Endothelial cell of hepatic sinusoid (primary cell): ENCODE data around the gene DCLK3.

ENCODE experiments used
- in situ Hi-C: cut with HindIII; loops from 2 replicates; pipeline ENCODE4 v1.10.0; 2017; ENCODE audit warnings: low sequenced_read_pairs

Gene DCLK3

GRCh38 chr3:36710606-36711005 lies 53.7 kb downstream of the DCLK3 start:
- in situ Hi-C loops = loop anchor here (5.0 kb wide), 1 partner anchor 758 kb away; no protein-coding TSS in a partner anchor

- in situ Hi-C loops = loop anchor here (5.0 kb wide), 1 partner anchor 758 kb away; no protein-coding TSS in a partner anchor
Measured at GRCh38 chr3:36709826-36710365, 54.5 kb downstream of the DCLK3 start.

- in situ Hi-C loops = no loop called here
Measured at GRCh38 chr3:36709281-36709680, 55.1 kb downstream of the DCLK3 start.

- in situ Hi-C loops = no loop called here
Measured at GRCh38 chr3:36707623-36708409, 56.5 kb downstream of the DCLK3 start.

GRCh38 chr3:36705015-36705414 lies 59.3 kb downstream of the DCLK3 start:
- in situ Hi-C loops = no loop called here

GRCh38 chr3:36704280-36704679 lies 60.1 kb downstream of the DCLK3 start:
- in situ Hi-C loops = no loop called here

- in situ Hi-C loops = no loop called here
Measured at GRCh38 chr3:36701249-36701572, 63.1 kb downstream of the DCLK3 start.

- in situ Hi-C loops = no loop called here
Measured at GRCh38 chr3:36700537-36701248, 63.7 kb downstream of the DCLK3 start.

GRCh38 chr3:36698314-36698713 lies 66.0 kb downstream of the DCLK3 start:
- in situ Hi-C loops = loop anchor here (5.0 kb wide), 1 partner anchor 41 kb away; no protein-coding TSS in a partner anchor

GRCh38 chr3:36697229-36698001 lies 66.9 kb downstream of the DCLK3 start:
- in situ Hi-C loops = loop anchor here (5.0 kb wide), 1 partner anchor 40 kb away; no protein-coding TSS in a partner anchor

- in situ Hi-C loops = loop anchor here (5.0 kb wide), 1 partner anchor 39 kb away; no protein-coding TSS in a partner anchor
Measured at GRCh38 chr3:36696799-36697198, 67.6 kb downstream of the DCLK3 start.

- in situ Hi-C loops = loop anchor here (5.0 kb wide), 1 partner anchor 38 kb away; no protein-coding TSS in a partner anchor
Measured at GRCh38 chr3:36695769-36696137, 68.6 kb downstream of the DCLK3 start.

GRCh38 chr3:36695113-36695768 lies 69.1 kb downstream of the DCLK3 start:
- in situ Hi-C loops = loop anchor here (5.0 kb wide), 1 partner anchor 38 kb away; no protein-coding TSS in a partner anchor

GRCh38 chr3:36693670-36694069 lies 70.7 kb downstream of the DCLK3 start:
- in situ Hi-C loops = no loop called here

GRCh38 chr3:36689560-36689959 lies 74.8 kb downstream of the DCLK3 start:
- in situ Hi-C loops = no loop called here

GRCh38 chr3:36688815-36689214 lies 75.5 kb downstream of the DCLK3 start:
- in situ Hi-C loops = no loop called here

- in situ Hi-C loops = no loop called here
Measured at GRCh38 chr3:36686516-36686915, 77.8 kb downstream of the DCLK3 start.

- in situ Hi-C loops = no loop called here
Measured at GRCh38 chr3:36681867-36682266, 82.5 kb downstream of the DCLK3 start.

- in situ Hi-C loops = no loop called here
Measured at GRCh38 chr3:36680952-36681351, 83.4 kb downstream of the DCLK3 start.
